CD4-positive, alpha-beta T cell treated with Interleukin-2 at 100 ng/mL for 4 hours (primary cell): Measurements from ENCODE around the gene SPATA20.

ENCODE experiments used
- DNase-seq: peaks from one replicate; pipeline ENCODE4 v3.0.0-alpha.2; 2020; ENCODE audit warnings: low spot score

SPATA20 gene

DNA sequence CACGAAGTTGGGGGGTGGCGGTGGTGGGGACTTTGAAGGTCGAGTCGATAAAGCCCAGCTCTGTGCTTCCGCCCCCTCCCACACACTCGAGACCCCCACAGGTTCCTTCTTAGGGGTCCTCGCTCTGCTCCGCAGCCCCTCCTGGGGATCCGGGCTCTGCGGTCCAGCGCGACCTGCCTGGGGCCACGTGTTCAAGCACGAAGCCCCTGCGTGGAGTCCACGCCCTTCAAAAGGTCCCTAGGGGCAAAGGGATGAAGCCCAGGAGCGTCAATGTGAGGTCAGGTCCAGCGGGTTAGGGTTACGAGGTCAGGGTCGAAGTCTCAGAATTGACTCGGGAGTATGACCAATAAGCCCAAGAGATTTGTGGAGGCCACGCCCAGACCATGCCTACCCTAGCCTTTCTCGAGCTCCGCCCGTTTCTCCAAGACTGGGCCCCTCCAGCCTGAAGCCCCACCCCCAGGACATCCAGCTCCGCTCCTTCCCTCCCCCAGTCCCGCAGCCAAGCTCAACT lies 12.8 kb downstream of the SPATA20 start:
- DNase-seq: no peak

DNA sequence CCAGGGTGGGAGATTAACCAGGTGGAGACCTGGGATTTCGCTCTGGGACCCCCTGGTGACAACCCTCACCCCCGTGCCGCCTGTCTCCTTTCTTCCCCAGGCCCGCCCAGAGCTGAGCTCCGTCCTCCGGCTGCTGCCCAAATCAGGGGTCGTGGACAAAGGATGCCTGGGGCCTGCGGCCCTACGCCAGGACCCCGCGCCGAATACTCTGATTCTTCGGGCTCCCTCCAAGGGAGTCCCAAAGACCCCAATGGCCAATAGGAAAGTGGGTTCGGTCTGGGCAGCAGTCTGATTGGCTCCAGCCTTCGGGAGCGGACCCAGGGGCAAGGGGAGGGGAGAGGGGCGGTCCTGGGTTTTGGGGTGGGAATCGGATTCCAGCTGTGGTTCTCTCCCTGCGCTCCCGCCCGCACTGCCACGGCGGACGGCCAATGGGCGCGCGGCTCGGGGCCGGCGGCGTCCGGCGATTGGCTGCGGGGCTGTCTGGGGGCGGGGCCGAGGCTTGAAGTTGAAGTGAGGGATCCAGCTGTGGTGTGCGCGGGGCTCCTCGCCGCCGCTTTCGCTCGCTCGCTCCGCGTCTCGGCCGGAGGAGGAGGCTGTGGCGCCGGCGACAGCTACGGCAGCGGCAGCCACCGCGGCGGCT lies 13.3 kb downstream of the SPATA20 start, which contains the start of gene CACNA1G:
Gene CACNA1G, plus strand, starts transcription at position 531 of the 640 bp plus-strand sequence. CDS start 745 bp downstream, outside the sequence.
- DNase-seq: peak; percentile 88

DNA sequence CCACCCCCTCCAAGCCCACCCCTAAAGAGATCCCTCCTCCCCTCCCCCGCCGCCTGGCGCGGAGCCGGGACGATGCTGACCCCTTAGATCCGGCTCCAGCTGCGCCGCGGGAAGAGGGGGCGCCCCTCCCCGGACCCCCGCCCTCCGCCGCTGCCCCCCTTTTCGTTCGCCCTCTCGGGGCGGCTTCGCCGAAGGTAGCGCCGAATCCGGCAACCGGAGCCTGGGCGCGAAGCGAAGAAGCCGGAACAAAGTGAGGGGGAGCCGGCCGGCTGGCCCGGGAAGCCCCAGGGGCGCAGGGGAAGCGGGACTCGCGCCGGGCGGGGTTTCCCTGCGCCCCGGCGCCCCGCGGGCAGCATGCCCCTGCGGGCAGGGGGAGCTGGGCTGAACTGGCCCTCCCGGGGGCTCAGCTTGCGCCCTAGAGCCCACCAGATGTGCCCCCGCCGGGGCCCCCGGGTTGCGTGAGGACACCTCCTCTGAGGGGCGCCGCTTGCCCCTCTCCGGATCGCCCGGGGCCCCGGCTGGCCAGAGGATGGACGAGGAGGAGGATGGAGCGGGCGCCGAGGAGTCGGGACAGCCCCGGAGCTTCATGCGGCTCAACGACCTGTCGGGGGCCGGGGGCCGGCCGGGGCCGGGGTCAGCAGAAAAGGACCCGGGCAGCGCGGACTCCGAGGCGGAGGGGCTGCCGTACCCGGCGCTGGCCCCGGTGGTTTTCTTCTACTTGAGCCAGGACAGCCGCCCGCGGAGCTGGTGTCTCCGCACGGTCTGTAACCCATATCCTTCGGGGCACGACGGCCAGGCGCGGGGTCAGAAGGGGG lies 14.2 kb downstream of the SPATA20 start:
- no peak for DNase-seq

DNA sequence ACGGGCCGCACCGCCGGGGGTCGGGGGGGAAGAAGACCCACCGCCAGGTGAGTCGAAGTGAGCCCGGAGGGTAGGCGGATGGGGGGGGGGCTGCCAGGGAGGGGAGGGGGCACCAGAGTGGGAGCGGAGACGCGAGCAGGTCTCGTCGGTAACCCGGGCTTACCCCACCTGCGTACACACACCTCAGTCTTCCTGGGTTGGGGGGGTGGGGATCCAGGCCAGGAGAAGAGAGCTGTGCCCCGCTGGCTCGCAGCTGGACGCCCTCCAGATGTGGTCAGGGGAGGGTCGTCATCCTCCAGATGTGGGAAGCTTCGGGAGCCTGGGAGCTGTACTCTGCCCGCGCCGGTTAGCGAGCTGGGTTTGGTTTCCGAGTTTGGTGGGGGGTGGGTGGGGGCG lies 14.8 kb downstream of the SPATA20 start:
- DNase-seq: no peak

DNA sequence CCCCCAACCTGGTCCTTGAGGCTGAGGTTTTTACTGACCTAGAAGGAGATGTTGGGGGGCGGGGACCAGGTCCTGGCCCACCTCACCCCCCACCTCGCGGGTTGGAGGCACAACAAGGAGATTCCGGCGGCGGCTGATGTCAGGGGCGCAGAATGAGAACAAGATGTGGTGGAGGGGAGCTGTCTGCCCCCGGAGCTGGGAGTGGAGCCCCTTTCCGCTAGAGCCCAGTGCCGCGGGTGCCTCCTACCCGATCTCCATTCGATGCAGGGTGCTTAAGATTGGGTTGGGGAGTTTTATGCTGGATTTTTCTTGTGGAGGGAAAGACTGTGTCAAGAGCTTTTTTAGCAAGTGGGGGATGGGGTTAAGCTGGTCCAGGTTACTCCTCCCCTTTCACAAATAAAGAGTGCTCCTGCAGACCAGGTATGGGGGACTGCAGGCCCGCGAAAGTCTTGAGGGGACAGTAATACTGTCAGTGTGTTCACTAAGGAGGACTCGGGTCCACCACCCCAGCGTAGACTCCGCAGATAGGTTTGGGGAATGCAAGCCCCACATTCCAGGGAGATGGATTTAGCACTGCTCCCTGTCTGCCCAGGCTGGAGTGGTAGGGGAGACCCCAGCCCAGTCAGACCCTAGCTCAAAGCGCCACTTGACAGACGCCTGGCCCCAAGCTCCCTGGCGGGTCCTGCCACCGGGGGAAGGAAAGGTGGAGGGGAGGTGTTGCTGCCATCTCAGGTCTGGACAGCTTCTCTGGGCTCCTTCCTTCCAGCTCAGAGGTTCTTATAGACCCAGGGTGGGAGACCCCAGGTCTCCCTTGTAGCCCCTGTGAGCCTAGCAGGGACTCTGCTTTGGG lies 15.5 kb downstream of the SPATA20 start:
- no peak for DNase-seq

DNA sequence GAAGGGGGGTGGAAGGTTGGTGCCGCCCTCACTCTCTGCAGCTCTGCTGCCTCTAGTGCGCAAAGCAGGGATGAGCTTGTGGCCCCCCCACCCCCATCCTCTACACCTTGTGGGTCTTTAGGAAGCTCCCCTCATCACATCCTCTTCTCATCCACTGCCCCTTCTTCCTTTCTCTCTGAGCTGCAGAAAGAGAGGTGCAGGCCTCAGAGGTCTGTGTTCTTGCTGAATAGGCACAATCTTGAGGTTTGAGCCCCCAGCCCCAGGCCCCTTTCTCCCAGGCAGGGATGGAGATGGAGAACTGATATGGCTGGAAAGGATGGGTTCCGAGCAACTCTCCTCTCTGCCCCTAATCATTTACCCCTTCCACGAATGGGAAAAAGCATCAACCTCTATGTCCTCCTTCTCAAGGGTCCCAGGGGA lies 16.1 kb downstream of the SPATA20 start:
- no peak for DNase-seq

DNA sequence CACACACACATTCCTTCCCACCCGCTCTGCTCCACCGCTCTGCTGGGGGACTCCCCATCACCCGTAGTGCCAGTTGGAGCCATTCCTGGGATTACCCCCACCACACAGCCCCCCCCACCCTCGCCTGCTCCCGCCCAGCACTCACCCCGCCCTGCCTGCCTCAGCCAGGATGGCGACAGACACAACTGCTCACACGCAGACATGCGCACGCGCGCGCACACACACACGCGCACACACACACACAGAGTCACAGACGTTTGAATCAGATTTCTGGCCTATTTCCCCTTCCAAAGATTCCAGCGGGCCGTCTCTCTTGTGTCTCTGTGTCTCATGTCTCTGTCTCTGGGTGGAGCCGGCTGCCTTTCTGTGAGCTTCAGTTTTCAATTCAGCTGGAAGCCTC lies 17.9 kb downstream of the SPATA20 start:
- no peak for DNase-seq

DNA sequence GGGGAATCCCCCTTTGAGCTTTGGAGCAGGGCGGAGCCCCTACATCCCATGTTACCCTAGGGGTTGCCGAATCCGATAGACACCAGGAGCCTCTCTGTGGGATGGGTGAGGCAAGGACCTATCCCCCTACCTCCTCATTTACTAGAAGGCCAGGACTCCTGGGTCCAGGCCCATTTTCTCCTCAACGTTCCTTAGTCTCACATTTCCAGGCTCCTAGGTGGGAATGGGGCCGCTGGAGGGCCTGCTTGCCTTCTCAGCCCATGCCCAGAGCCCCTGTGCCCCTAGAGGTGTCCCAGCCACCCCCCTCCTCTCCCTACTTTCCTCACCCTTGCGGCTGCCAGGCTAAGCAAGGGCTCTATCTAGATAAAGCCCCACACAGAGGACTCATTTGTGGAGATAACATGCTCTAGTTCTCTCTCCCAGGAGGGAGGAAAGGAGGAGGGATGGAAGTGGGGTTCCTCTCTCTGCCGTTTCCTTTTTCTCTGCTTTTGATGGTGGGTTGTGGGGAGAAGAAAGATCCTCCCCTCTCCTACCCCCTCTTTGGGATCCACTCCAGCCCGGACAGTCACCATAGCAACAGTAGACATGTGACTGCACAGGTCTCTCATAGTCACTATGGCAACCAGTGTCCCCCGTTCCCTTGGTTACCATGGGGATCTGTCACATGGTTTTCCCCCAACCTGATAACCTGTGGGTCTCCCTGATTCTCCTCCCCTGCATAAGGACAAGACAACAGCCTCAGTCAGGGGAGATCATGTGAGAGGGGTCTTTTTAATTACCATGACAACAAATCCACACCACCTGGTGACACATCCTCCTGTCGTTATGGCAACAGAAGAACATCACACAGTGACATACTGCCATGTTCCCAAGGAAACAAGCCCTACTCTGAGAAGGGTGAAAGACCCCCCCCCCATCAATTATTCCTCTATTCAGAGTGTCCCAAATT lies 18.7 kb downstream of the SPATA20 start:
- peak; percentile 56 for DNase-seq

DNA sequence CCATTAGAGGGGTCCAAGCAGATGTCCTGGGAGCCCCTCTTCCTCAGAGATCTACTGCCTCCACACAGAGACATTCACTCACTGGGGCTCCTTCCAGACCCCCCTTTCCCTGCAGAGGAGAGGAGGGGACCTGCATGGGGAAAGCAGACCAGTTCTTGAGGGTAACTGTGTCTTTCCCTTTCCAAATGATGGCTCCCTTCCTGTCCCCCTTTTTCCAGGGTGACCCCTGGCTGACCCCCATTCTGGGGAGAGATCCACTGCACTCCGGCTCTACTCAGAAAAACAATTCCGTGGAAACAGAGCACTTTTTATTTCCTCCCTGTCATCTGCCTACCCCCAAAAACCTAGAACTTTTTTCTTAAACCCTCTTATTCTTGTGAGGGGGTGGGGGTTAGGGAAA lies 19.9 kb downstream of the SPATA20 start:
- no peak for DNase-seq

DNA sequence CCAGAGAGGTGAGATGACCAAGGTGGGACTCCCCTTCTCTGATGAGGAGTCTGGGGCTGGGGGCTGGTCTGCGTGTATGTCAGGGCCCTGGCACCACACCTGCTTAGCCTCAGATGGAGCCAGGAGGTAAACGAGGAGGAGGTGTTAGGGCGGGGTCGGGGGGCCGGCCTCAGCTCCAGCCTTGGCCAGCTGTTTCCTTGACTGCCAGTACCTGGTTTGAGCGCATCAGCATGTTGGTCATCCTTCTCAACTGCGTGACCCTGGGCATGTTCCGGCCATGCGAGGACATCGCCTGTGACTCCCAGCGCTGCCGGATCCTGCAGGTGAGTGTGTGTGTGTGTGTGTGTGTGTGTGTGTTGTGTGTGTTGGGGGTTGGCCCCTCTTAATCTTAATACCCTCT lies 21.7 kb downstream of the SPATA20 start:
- DNase-seq: no peak

DNA sequence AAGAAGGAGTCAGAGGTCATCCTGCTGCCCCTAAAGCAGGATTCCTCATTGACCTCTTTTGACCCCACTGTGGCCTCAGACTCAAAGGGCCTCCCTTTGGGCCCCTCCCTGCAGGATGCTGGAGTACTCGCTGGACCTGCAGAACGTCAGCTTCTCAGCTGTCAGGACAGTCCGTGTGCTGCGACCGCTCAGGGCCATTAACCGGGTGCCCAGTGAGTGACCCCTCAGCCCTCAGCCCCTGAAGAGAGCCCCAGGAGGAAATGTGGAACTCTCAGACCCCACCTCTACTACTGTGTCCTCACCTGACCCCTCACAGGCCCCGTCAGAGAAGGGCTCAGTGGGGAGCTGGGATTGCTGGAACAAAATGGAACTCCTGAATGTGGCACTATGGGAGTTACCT lies 22.6 kb downstream of the SPATA20 start:
- no peak for DNase-seq

DNA sequence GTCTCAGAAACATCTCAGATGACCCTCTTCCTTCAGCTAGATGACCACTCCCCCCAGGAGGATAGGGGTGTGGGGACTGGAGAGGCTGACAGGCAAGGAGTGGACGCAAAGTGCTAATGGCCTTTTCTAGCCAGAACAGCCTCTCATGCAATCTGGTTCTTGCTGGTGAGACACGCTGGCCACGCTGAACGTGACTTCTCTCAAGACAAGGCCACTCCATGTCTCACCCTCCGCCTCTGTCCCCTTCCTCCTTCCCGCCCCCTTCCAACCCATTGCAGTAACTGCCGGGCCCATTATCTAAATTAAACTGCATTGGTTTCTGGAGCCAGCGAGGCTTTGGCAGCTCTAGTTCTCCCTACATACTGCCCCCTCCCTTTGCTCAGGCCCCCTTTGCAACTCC lies 23.1 kb downstream of the SPATA20 start:
- no peak for DNase-seq

DNA sequence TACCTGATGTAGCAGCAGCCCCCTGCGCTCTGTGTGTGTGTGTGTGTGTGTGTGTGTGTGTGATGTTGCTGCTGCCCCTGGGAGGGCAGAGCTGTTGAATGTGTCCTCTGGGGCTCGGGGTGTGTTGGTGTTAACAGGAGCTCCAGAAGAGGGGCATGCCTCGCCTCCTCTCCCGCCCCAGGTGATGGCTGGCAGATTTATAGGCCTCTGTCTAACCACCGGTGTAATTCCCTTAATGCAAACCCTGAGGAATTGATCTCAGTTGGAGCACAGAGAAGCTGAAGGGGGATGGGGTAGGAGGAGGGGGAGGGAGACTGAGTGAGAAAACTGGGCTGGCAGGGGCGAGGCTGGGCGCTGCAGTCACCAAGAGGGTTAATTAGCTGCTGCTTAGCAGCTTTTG lies 23.6 kb downstream of the SPATA20 start:
- DNase-seq: no peak

DNA sequence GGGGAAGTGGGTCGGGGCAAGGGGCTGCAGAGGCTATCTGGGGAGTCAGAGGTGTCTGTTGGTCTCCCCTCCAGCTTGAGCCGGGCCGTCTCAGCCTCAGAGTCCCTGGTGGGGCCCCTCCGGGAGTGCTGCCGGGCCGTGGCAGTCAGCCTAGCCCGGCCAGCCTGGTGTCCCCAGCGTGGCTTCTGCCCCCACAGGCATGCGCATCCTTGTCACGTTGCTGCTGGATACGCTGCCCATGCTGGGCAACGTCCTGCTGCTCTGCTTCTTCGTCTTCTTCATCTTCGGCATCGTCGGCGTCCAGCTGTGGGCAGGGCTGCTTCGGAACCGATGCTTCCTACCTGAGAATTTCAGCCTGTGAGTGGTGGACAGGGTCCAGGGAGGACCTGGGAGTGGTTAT lies 24.7 kb downstream of the SPATA20 start:
- no peak for DNase-seq

DNA sequence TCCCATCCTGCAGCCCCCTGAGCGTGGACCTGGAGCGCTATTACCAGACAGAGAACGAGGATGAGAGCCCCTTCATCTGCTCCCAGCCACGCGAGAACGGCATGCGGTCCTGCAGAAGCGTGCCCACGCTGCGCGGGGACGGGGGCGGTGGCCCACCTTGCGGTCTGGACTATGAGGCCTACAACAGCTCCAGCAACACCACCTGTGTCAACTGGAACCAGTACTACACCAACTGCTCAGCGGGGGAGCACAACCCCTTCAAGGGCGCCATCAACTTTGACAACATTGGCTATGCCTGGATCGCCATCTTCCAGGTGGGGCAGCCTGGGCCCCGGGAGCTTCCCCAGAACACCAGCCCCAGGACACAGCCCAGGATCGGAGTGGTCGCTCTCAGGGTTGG lies 25.6 kb downstream of the SPATA20 start:
- DNase-seq: no peak

DNA sequence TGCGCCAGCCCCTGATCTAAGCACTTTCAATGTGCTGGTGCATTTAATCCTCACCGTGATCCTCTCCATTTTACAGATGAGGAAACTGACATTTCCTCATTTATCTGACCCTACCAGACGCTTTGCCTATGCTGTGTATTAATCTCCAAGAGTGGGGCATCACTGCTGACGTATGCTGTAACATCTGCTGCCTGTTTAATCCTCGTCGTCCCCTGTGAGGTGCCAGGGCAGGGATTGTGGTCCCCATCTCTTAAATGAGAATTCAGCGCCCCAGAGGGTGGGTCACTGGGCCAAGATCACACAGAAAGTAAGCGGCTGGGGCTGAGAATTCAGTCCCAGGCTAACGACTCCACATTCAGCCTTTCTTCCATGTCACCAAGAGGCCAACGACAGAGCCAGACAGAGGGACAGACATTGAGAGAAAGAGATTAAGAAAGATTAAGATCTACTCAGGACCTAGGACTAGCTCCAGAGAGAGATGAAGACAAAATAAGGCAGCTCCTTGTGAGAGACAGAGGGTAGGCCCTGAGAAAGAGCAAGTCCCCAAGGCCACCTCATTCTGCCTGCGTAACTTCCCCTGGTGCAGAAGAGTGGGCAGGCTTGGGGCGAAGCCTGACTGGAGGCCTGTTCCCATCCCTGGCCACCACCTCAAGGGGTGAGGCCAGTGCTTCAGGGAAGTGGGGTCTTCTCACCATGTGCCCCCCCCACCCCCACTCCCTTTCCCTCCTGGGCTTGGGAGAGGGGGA lies 27.1 kb downstream of the SPATA20 start:
- DNase-seq: no peak

DNA sequence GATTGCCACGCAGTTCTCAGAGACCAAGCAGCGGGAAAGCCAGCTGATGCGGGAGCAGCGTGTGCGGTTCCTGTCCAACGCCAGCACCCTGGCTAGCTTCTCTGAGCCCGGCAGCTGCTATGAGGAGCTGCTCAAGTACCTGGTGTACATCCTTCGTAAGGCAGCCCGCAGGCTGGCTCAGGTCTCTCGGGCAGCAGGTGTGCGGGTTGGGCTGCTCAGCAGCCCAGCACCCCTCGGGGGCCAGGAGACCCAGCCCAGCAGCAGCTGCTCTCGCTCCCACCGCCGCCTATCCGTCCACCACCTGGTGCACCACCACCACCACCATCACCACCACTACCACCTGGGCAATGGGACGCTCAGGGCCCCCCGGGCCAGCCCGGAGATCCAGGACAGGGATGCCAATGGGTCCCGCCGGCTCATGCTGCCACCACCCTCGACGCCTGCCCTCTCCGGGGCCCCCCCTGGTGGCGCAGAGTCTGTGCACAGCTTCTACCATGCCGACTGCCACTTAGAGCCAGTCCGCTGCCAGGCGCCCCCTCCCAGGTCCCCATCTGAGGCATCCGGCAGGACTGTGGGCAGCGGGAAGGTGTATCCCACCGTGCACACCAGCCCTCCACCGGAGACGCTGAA lies 28.7 kb downstream of the SPATA20 start:
- DNase-seq: no peak

DNA sequence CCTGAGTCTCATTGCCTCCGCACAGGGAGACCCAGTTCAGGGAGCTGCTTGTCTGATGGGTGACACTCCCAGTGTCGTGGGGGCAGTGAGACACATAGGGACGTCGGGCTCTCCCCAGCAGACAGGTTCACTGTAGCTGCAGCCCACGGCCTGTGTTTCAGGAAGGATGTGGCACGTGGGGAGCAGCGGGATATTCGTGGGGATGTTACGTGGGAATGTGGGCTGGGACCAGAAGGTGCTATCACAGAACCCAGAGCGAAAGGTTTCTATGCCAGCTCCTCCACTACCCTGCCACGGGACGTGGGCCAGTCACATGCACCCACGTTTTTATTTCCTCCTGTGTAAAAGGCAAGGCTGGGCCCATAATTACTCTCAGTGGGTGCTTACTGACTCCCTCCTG lies 29.9 kb downstream of the SPATA20 start:
- DNase-seq: no peak

DNA sequence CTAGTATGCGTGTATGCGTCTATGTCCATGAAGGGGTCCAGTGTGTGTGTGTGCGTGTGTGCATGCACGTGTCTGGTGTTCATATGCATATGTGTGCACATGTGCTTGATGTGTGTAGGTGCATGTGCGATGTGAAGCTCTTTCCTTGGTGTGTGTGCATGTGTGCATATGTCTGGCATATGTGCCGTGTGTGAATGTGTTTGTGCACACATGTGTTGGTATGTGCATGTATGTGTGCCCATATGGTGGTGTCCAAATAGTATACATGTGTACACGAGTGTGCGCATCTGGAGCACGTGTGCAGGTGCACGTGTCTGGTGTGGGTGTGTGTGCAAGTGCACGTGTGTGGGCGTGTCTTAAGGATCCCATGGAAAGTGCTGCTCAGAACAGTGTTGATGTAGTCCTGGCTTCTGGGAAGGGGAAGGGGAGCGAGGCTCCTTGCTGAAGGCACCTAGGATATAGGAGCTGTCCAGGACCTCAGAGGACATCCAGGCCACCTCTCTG lies 30.5 kb downstream of the SPATA20 start:
- DNase-seq: no peak

DNA sequence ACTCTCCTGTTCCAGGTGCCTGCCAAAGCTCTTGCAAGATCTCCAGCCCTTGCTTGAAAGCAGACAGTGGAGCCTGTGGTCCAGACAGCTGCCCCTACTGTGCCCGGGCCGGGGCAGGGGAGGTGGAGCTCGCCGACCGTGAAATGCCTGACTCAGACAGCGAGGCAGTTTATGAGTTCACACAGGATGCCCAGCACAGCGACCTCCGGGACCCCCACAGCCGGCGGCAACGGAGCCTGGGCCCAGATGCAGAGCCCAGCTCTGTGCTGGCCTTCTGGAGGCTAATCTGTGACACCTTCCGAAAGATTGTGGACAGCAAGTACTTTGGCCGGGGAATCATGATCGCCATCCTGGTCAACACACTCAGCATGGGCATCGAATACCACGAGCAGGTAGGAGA lies 31.2 kb downstream of the SPATA20 start:
- DNase-seq: no peak
